ENCODE data around the gene WDR46. TPM values are rescaled to one million over a fixed set of nuclear protein-coding genes. Genes with fewer than 3 reads are reported as not detected.

The WDR46 gene
- total RNA-seq, 1 donor from 2014 or later: 132 TPM

GRCh38 chr6:33249732-33250630, 39.1 kb downstream of the WDR46 start:
- peak overlapping the region; percentile 50 for H3K4me3 ChIP-seq (ENCODE audit: low read depth, low read length)
- no peaks in the 10 kb centered on the region for H3K36me3 ChIP-seq (ENCODE audit: control insufficient read depth, insufficient read depth, low read length)
- no peaks in the 10 kb centered on the region for H3K27me3 ChIP-seq (ENCODE audit: control insufficient read depth, insufficient read depth, low read length)
- peak; percentile 94 for DNase-seq (ENCODE audit: low read depth)
- TF ChIP-seq CTCF (IDR thresholded peaks at IDR 0.05; ENCODE audit: insufficient read depth, low read length, severe bottlenecking): no peak
- FAIRE-seq: no peak

DNA sequence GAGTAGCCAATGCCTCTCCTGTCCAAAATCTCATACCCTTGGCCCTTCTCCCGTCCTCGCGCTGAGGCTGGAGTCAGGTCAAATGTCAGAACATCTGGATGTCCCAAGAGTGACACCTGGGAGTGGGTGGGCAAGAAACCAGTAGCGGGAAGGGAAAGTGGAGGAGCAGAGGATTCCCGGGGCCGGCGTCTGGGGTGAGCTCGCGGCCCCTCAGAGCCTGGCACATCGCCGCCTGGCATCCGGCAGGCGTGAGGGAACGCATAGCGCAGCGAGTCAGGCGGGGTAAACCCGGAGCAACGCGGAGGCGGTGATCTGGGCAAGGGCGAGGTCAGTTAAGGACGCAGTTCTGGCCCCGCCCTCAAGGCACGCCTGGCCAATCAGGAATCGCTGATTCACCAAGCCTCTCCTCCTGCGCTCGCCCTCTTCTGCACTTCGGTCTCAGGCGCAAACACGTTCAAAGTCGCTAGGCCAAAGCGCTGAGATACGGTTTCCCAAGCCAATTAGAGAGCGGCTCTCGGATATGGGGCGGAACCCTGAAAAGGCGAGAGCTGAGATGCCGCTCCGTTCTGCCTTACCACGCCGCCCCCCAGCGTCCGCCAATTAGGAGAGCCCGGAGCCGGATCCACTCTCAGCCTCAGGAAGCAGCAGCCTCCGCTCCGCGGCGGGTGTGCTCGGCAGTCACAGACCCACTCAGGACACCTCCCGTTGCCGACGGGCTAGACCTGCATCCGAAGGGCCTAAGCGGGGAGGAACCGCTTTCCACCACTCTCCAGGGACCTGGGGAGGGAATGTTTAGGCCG, 39.9 kb downstream of the WDR46 start:
- FAIRE-seq (peak; percentile 68), DNase-seq (ENCODE audit: low read depth) (peak; percentile 99)
- H3K36me3 ChIP-seq (ENCODE audit: control insufficient read depth, insufficient read depth, low read length): no peaks in the 10 kb centered on the region
- peak; percentile 7 for TF ChIP-seq CTCF (IDR thresholded peaks at IDR 0.05; ENCODE audit: insufficient read depth, low read length, severe bottlenecking)
- no peaks in the 10 kb centered on the region for H3K27me3 ChIP-seq (ENCODE audit: control insufficient read depth, insufficient read depth, low read length)
- H3K4me3 ChIP-seq (ENCODE audit: low read depth, low read length): peak overlapping the region; percentile 50

DNA sequence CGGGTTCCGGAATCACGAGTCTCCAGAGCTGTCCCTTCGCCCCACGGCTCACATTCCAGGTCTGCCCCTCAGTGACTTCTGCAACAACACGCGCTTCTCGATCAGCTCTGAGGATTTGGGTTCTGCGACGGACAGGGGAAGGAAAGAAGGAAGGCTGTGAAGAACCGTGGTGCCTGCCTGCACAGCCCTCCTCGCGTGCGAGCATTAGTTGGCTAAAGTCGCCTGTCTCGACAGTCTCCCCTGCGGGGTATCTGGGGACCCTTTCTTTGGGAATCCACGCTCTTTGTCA, 40.5 kb downstream of the WDR46 start:
- FAIRE-seq: peak; percentile 58
- Histone ChIP-seq H3K4me3 (ENCODE audit: low read depth, low read length) (peak overlapping the region; percentile 37), H3K36me3 (ENCODE audit: control insufficient read depth, insufficient read depth, low read length) (no peaks in the 10 kb centered on the region), H3K27me3 (ENCODE audit: control insufficient read depth, insufficient read depth, low read length) (no peaks in the 10 kb centered on the region)
- DNase-seq (ENCODE audit: low read depth): no peak
- TF ChIP-seq CTCF (IDR thresholded peaks at IDR 0.05; ENCODE audit: insufficient read depth, low read length, severe bottlenecking): no peak

GRCh38 chr6:33247977-33248642, 40.9 kb downstream of the WDR46 start:
- no peaks in the 10 kb centered on the region for H3K27me3 ChIP-seq (ENCODE audit: control insufficient read depth, insufficient read depth, low read length)
- no peaks in the 10 kb centered on the region for H3K36me3 ChIP-seq (ENCODE audit: control insufficient read depth, insufficient read depth, low read length)
- TF ChIP-seq CTCF (IDR thresholded peaks at IDR 0.05; ENCODE audit: insufficient read depth, low read length, severe bottlenecking): peak; percentile 98
- FAIRE-seq (no peak), DNase-seq (ENCODE audit: low read depth) (peak; percentile 76)
- peak overlapping the region; percentile 37 for H3K4me3 ChIP-seq (ENCODE audit: low read depth, low read length)

GRCh38 chr6:33243476-33243875, 45.6 kb downstream of the WDR46 start:
- Histone ChIP-seq H3K36me3 (ENCODE audit: control insufficient read depth, insufficient read depth, low read length) (no peaks in the 10 kb centered on the region), H3K27me3 (ENCODE audit: control insufficient read depth, insufficient read depth, low read length) (peaks cover 3% of the 10 kb centered on the region), H3K4me3 (ENCODE audit: low read depth, low read length) (no peak overlapping the region)
- FAIRE-seq (no peak), DNase-seq (ENCODE audit: low read depth) (no peak)
- TF ChIP-seq CTCF (IDR thresholded peaks at IDR 0.05; ENCODE audit: insufficient read depth, low read length, severe bottlenecking): no peak
